Stomach (tissue), 9 donors: ENCODE measurements around the gene CYTH3. TPM values are rescaled to one million over a fixed set of nuclear protein-coding genes. Genes with fewer than 3 reads are reported as not detected.

Source experiments
- DNase-seq, 2 donors: peaks; one replicate each; pipeline versions ENCODE4 v3.0.0 to v3.0.0-alpha.2; 2013 to 2019
- H3K27ac ChIP-seq, 5 donors: fragments of 200-600 bp in 4 of 5; sonication (generic) in 4 of 5; one replicate each; pipeline ENCODE4 v1.5.1; 2013 to 2019; ENCODE audit warnings: mild to moderate bottlenecking in 1 of 5, moderate library complexity in 1 of 5
- H3K27me3 ChIP-seq, 3 donors: fragments of 200-600 bp; sonication (generic); one replicate each; pipeline ENCODE4 v1.5.1; 2017 to 2019; ENCODE audit warnings: mixed run types in 1 of 3
- H3K36me3 ChIP-seq, 4 donors: fragments of 200-600 bp; sonication (generic); 1 replicate in 3 of 4; 2 replicates in 1 of 4; pipeline ENCODE4 v1.5.1; 2016 to 2019
- H3K4me1 ChIP-seq, 4 donors: fragments of 200-600 bp; sonication (generic); one replicate each; pipeline ENCODE4 v1.5.1; 2016 to 2019
- H3K4me3 ChIP-seq, 4 donors: fragments of 200-600 bp; sonication (generic) in 3 of 4; one replicate each; pipeline ENCODE4 v1.5.1; 2016 to 2019; ENCODE audit warnings: mild to moderate bottlenecking in 1 of 4
- H3K9me3 ChIP-seq, 4 donors: fragments of 200-600 bp; sonication (generic); one replicate each; pipeline ENCODE4 v1.5.1; 2016 to 2019
- CTCF ChIP-seq, 7 experiments: fragments of 450-650 bp in 4 of 7; fragments of 200-600 bp in 3 of 7; sonication (generic) in 3 of 7; IDR thresholded peaks; one replicate each; pipeline ENCODE4 v1.5.1; 2016 to 2019; ENCODE audit warnings: antibody characterized with exemption in 7 of 7, control low read depth in 2 of 7, mild to moderate bottlenecking in 1 of 7
- EP300 ChIP-seq: sonication (generic); formaldehyde crosslinking; IDR thresholded peaks from one replicate; pipeline ENCODE4 v1.6.1; 2017; ENCODE audit warnings: antibody characterized with exemption
- POLR2A ChIP-seq, 4 donors: fragments of 450-650 bp; IDR thresholded peaks; one replicate each; pipeline ENCODE4 v1.6.1; 2016; ENCODE audit warnings: antibody characterized with exemption in 4 of 4, control low read depth in 2 of 4, mild to moderate bottlenecking in 1 of 4, moderate library complexity in 1 of 4
- POLR2AphosphoS5 ChIP-seq, 3 donors: sonication (generic); formaldehyde crosslinking; IDR thresholded peaks; one replicate each; pipeline ENCODE4 v1.6.1; 2016; ENCODE audit warnings: antibody characterized with exemption in 3 of 3
- WGBS, 5 donors: extraction: QIAGEN DNeasy Blood & Tissue Kit in 3 of 5; methylation state at CpG; one replicate each; pipeline versions ENCODE4 v1.1.5 to v1.1.7; 2013 to 2018; 5-methylcytosine and 5-hydroxymethylcytosine counted together
- intact Hi-C: fragments of 100-400 bp; cut with DNase I; formaldehyde crosslinking; loops from one replicate; pipeline ENCODE4 v1.15.1; 2023; ENCODE audit warnings: low total_unique reads
- polyA plus RNA-seq, 3 donors: library from polyadenylated mRNA; stranded (reverse); fragments of 200-250 nt; gene quantifications; one replicate each; pipeline ENCODE4 v1.2.3, GENCODE V29; 2013
- total RNA-seq, 5 donors: library from RNA; depleted of rRNA; stranded (reverse); fragments of >200 nt; gene quantifications; one replicate each; pipeline versions ENCODE4 v1.1.0 to v1.2.3, GENCODE V29; 2014 to 2016
- donor health status: healthy with polysubstance abuse.
- donor health status: Bipolar disorder and iron deficiency.
- donor health status: healthy.

The CYTH3 gene
- total and polyA plus RNA-seq, 8 donors, result 5.1 to 33.8 (median 16.1) TPM

- Histone ChIP-seq H3K4me1 (peaks cover 0 to 36% (median 16%) of the 10 kb centered on the region in 4 donors), H3K9me3 (no peaks in the 10 kb centered on the region), H3K4me3 (no peak overlapping the region), H3K27ac (no peak overlapping the region), H3K36me3 (no peaks in the 10 kb centered on the region), H3K27me3 (no peaks in the 10 kb centered on the region)
- intact Hi-C loops, result no loop called here
- DNase-seq, result no peak
- WGBS, 5 donors, result 92 to 98% (median 97%) methylated on average over 5 of the region's 5 CpGs
- no peak for TF ChIP-seq POLR2A (IDR thresholded peaks at IDR 0.05)
- TF ChIP-seq EP300, result no peak
- TF ChIP-seq POLR2AphosphoS5 (IDR thresholded peaks at IDR 0.05), result no peak
- no peak for TF ChIP-seq CTCF (IDR thresholded peaks at IDR 0.05)
Measured at GRCh38 chr7:6242561-6242960, 29.9 kb downstream of the CYTH3 start.

- no peaks in the 10 kb centered on the region for H3K36me3 ChIP-seq
- no peak overlapping the region for H3K4me3 ChIP-seq
- DNase-seq, result no peak
- peaks cover 0 to 40% (median 18%) of the 10 kb centered on the region in 4 donors for H3K4me1 ChIP-seq
- WGBS, 5 donors, result 95 to 98% (median 97%) methylated on average over 4 of the region's 4 CpGs
- intact Hi-C loops, result no loop called here
- no peak overlapping the region for H3K27ac ChIP-seq
- no peaks in the 10 kb centered on the region for H3K9me3 ChIP-seq
- no peaks in the 10 kb centered on the region for H3K27me3 ChIP-seq
- TF ChIP-seq POLR2A (IDR thresholded peaks at IDR 0.05), result no peak
- TF ChIP-seq POLR2AphosphoS5 (IDR thresholded peaks at IDR 0.05), result no peak
- TF ChIP-seq CTCF (IDR thresholded peaks at IDR 0.05), result no peak
- TF ChIP-seq EP300, result no peak
Measured at GRCh38 chr7:6241607-6241973, 30.8 kb downstream of the CYTH3 start.

GRCh38 chr7:6238309-6238925 is 34.0 kb downstream of the CYTH3 start:
- DNase-seq, result no peak
- peaks cover 0 to 34% (median 19%) of the 10 kb centered on the region in 4 donors for H3K4me1 ChIP-seq
- H3K27me3 ChIP-seq, result no peaks in the 10 kb centered on the region
- TF ChIP-seq POLR2AphosphoS5 (IDR thresholded peaks at IDR 0.05) (no peak), POLR2A (IDR thresholded peaks at IDR 0.05) (no peak), CTCF (IDR thresholded peaks at IDR 0.05) (no peak), EP300 (no peak)
- intact Hi-C loops, result no loop called here
- H3K4me3 ChIP-seq, result no peak overlapping the region
- no peaks in the 10 kb centered on the region for H3K9me3 ChIP-seq
- WGBS, 5 donors, result 72 to 83% (median 80%) methylated on average over 5 of the region's 5 CpGs
- H3K36me3 ChIP-seq, result no peaks in the 10 kb centered on the region
- no peak overlapping the region for H3K27ac ChIP-seq

GRCh38 chr7:6237730-6238129 is 34.7 kb downstream of the CYTH3 start:
- H3K4me3 ChIP-seq, result no peak overlapping the region
- TF ChIP-seq POLR2A (IDR thresholded peaks at IDR 0.05) (no peak), EP300 (no peak), CTCF (IDR thresholded peaks at IDR 0.05) (no peak), POLR2AphosphoS5 (IDR thresholded peaks at IDR 0.05) (no peak)
- no peaks in the 10 kb centered on the region for H3K9me3 ChIP-seq
- no peak overlapping the region for H3K27ac ChIP-seq
- WGBS, 5 donors, result 35 to 69% (median 62%) methylated on average over 3 of the region's 3 CpGs
- peaks cover 5 to 40% (median 24%) of the 10 kb centered on the region in 4 donors for H3K4me1 ChIP-seq
- intact Hi-C loops, result no loop called here
- H3K27me3 ChIP-seq, result no peaks in the 10 kb centered on the region
- H3K36me3 ChIP-seq, result no peaks in the 10 kb centered on the region
- no peak for DNase-seq
